PFSK-1 (cell line): ENCODE data around the gene SNX10.

Source experiments
- FOXP2 ChIP-seq: optimal IDR thresholded peaks from 2 replicates; pipeline ENCODE3; 2011; ENCODE audit warnings: borderline replicate concordance, control low read depth, inconsistent platforms; ENCODE audit not compliant: insufficient read depth; ENCODE audit errors: extremely low read length, extremely low read depth
- POLR2AphosphoS5 ChIP-seq: IDR thresholded peaks from 2 replicates; pipeline ENCODE4 v1.6.1; 2012; ENCODE audit warnings: low read depth, mild to moderate bottlenecking, control low read depth, low read length, moderate library complexity
- REST ChIP-seq, 2 experiments: IDR thresholded peaks; 2 replicates each; pipeline versions ENCODE4 v1.6.1 to v1.8.0; 2011 to 2012; ENCODE audit warnings: low read depth in 2 of 2, low read length in 2 of 2, control low read depth in 1 of 2, inconsistent platforms in 1 of 2, mild to moderate bottlenecking in 1 of 2, moderate library complexity in 1 of 2; ENCODE audit not compliant: insufficient read depth in 1 of 2
- SIN3A ChIP-seq: IDR thresholded peaks from 2 replicates; pipeline ENCODE4 v1.6.1; 2012; ENCODE audit warnings: mild to moderate bottlenecking, low read length, moderate library complexity, borderline replicate concordance; ENCODE audit not compliant: insufficient read depth
- TAF1 ChIP-seq: IDR thresholded peaks from 2 replicates; pipeline ENCODE4 v1.6.1; 2012; ENCODE audit warnings: low read length, control low read depth, borderline replicate concordance; ENCODE audit not compliant: insufficient read depth

The SNX10 gene

GRCh38 chr7:26423436-26423835 lies 131.8 kb downstream of the SNX10 start:
- TF ChIP-seq SIN3A (no peak), REST (IDR thresholded peaks at IDR 0.05; ENCODE audit: insufficient read depth in 1 of 2, low read depth in 2 of 2, low read length in 2 of 2) (no peak), TAF1 (no peak), POLR2AphosphoS5 (no peak), FOXP2 (no peak)
